ENCODE measurements around the gene IFFO2. TPM values are rescaled to one million over a fixed set of nuclear protein-coding genes. Genes with fewer than 3 reads are reported as not detected.

IFFO2 gene
- total RNA-seq, 1 experiment from 2014 or later: 15.6 TPM

DNA sequence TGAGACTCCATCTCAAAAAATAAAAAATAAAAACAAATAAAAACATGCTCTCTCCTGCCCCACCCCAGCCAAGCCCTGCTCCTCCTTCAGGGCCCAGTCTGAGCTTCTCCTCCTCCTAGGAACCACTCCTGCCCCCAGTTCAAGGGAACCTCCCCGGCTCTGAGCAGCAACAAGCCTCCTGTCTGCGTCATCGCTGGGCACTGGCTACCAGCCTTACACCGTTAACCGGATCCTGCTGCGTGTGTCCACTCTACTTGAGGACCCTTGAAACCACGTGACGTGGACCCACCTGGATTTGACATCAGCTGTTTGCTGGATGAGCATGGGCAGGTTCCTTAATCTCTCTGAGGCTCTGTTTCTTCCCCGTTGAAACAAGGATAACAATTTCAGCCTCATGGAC, 95.4 kb downstream of the IFFO2 start:
- CTCF ChIA-PET: interaction anchor here (1.4 kb wide), 1 partner anchor 14 kb away, joined by 4 read pairs; no protein-coding TSS in a partner anchor

More for the DNA sequence above, 95.4 kb downstream of the IFFO2 start:
- TF ChIP-seq POLR2A (IDR thresholded peaks at IDR 0.05; ENCODE audit: borderline replicate concordance, extremely low read depth, insufficient read depth, insufficient read length) (no peak), ELF1 (IDR thresholded peaks at IDR 0.05; ENCODE audit: borderline replicate concordance, low read depth) (no peak), CTCF (IDR thresholded peaks at IDR 0.05 in 2 of 3, conservative IDR thresholded peaks at IDR 0.05 in 1 of 3; ENCODE audit: borderline replicate concordance in 1 of 3, insufficient read depth in 1 of 3, low read depth in 2 of 3, low read length in 2 of 3) (no peak), SP1 (IDR thresholded peaks at IDR 0.05; ENCODE audit: low read depth) (no peak), EZH2phosphoT487 (IDR thresholded peaks at IDR 0.05; ENCODE audit: borderline replicate concordance) (no peak), SRF (IDR thresholded peaks at IDR 0.05; ENCODE audit: low read depth) (no peak), JUND (IDR thresholded peaks at IDR 0.05) (no peak), ZFX (IDR thresholded peaks at IDR 0.05) (no peak), FOSL1 (IDR thresholded peaks at IDR 0.05; ENCODE audit: low read depth) (no peak), CEBPB (IDR thresholded peaks at IDR 0.05; ENCODE audit: low read depth) (no peak), CBX3 (IDR thresholded peaks at IDR 0.05; ENCODE audit: low read depth) (no peak)
- TF ChIP-seq, protein P1, sequence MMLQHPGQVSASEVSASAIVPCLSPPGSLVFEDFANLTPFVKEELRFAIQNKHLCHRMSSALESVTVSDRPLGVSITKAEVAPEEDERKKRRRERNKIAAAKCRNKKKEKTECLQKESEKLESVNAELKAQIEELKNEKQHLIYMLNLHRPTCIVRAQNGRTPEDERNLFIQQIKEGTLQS (IDR thresholded peaks at IDR 0.05): no peak
- TF ChIP-seq, protein P2, sequence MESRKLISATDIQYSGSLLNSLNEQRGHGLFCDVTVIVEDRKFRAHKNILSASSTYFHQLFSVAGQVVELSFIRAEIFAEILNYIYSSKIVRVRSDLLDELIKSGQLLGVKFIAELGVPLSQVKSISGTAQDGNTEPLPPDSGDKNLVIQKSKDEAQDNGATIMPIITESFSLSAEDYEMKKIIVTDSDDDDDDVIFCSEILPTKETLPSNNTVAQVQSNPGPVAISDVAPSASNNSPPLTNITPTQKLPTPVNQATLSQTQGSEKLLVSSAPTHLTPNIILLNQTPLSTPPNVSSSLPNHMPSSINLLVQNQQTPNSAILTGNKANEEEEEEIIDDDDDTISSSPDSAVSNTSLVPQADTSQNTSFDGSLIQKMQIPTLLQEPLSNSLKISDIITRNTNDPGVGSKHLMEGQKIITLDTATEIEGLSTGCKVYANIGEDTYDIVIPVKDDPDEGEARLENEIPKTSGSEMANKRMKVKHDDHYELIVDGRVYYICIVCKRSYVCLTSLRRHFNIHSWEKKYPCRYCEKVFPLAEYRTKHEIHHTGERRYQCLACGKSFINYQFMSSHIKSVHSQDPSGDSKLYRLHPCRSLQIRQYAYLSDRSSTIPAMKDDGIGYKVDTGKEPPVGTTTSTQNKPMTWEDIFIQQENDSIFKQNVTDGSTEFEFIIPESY (IDR thresholded peaks at IDR 0.05; ENCODE audit: extremely low read depth, insufficient replicate concordance, low read length): no peak
- TF ChIP-seq, protein P3, sequence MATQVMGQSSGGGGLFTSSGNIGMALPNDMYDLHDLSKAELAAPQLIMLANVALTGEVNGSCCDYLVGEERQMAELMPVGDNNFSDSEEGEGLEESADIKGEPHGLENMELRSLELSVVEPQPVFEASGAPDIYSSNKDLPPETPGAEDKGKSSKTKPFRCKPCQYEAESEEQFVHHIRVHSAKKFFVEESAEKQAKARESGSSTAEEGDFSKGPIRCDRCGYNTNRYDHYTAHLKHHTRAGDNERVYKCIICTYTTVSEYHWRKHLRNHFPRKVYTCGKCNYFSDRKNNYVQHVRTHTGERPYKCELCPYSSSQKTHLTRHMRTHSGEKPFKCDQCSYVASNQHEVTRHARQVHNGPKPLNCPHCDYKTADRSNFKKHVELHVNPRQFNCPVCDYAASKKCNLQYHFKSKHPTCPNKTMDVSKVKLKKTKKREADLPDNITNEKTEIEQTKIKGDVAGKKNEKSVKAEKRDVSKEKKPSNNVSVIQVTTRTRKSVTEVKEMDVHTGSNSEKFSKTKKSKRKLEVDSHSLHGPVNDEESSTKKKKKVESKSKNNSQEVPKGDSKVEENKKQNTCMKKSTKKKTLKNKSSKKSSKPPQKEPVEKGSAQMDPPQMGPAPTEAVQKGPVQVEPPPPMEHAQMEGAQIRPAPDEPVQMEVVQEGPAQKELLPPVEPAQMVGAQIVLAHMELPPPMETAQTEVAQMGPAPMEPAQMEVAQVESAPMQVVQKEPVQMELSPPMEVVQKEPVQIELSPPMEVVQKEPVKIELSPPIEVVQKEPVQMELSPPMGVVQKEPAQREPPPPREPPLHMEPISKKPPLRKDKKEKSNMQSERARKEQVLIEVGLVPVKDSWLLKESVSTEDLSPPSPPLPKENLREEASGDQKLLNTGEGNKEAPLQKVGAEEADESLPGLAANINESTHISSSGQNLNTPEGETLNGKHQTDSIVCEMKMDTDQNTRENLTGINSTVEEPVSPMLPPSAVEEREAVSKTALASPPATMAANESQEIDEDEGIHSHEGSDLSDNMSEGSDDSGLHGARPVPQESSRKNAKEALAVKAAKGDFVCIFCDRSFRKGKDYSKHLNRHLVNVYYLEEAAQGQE (IDR thresholded peaks at IDR 0.05; ENCODE audit: low read depth): no peak
- TF ChIP-seq, protein P4, sequence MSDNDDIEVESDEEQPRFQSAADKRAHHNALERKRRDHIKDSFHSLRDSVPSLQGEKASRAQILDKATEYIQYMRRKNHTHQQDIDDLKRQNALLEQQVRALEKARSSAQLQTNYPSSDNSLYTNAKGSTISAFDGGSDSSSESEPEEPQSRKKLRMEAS (IDR thresholded peaks at IDR 0.05): no peak
- Histone ChIP-seq H3K79me2 (ENCODE audit: insufficient read depth, low read length) (no peaks in the 10 kb centered on the region), H3K4me1 (ENCODE audit: control insufficient read depth in 1 of 2, insufficient read depth in 2 of 2, low read length in 2 of 2) (no peaks in the 10 kb centered on the region), H3K4me3 (replicated peaks in 1 of 2; ENCODE audit: low read depth in 1 of 2, low read length in 2 of 2) (no peak overlapping the region), H2AFZ (ENCODE audit: low read depth, low read length, poor library complexity, severe bottlenecking) (no peak overlapping the region), H3K9me3 (ENCODE audit: control insufficient read depth in 1 of 2, insufficient read depth in 1 of 2, low read depth in 1 of 2, low read length in 2 of 2) (no peaks in the 10 kb centered on the region), H3K27me3 (ENCODE audit: insufficient read depth, low read length) (0 out of 2 replicates have a peak, but pooled peaks cover 3% of the 10 kb centered on the region), H4K20me1 (ENCODE audit: insufficient read depth) (no peaks in the 10 kb centered on the region), H3K9ac (ENCODE audit: low read length) (no peak overlapping the region), H3K9me2 (ENCODE audit: insufficient read depth) (no peaks in the 10 kb centered on the region), H3K36me3 (ENCODE audit: control insufficient read depth in 1 of 2, insufficient read depth in 2 of 2, low read length in 2 of 2) (no peaks in the 10 kb centered on the region), H3K4me2 (ENCODE audit: low read length) (no peak overlapping the region), H3K27ac (ENCODE audit: low read depth, low read length) (no peak overlapping the region)
- ChIA-PET POLR2A (no interaction called here), RAD21 (ENCODE audit: low non-redundant PET in 1 of 2, low total read pairs in 2 of 2, uncharacterized antibody in 2 of 2, unreplicated experiment in 2 of 2) (no interaction called here)
- intact Hi-C loops (cut with micrococcal nuclease): no loop called here
- no peak for ATAC-seq
- DNase-seq (ENCODE audit: low read depth, low spot score): no peak
- no TSS peak for BruUV-seq (replicated peaks)
